NCI-H2196 treated with DMSO at 0.1 percent for 48 hours (cell line): Measurements from ENCODE around the gene PIP4K2A.

Source experiments
- DNase-seq: peaks from one replicate; lab custom pipeline; 2025; ENCODE audit not compliant: unreplicated experiment; lab: John Stamatoyannopoulos, UW

PIP4K2A gene

GRCh38 chr10:22643116-22643515 is 71.3 kb downstream of the PIP4K2A start:
- no peak for DNase-seq

GRCh38 chr10:22641743-22642142 is 72.6 kb downstream of the PIP4K2A start:
- DNase-seq, result no peak

- DNase-seq, result no peak
These were observed 74.0 kb downstream of the PIP4K2A start for GRCh38 chr10:22640359-22640758.

GRCh38 chr10:22638863-22639262 is 75.5 kb downstream of the PIP4K2A start:
- DNase-seq, result no peak

- DNase-seq, result no peak
These were observed 76.9 kb downstream of the PIP4K2A start for GRCh38 chr10:22637491-22637890.

GRCh38 chr10:22635650-22636049 is 78.7 kb downstream of the PIP4K2A start:
- DNase-seq, result no peak

- no peak for DNase-seq
These were observed 79.5 kb downstream of the PIP4K2A start for GRCh38 chr10:22634606-22635459.

GRCh38 chr10:22634093-22634492 is 80.3 kb downstream of the PIP4K2A start:
- DNase-seq, result no peak

GRCh38 chr10:22633528-22633927 is 80.8 kb downstream of the PIP4K2A start:
- no peak for DNase-seq

- no peak for DNase-seq
These were observed 81.3 kb downstream of the PIP4K2A start for GRCh38 chr10:22633106-22633505.

- no peak for DNase-seq
These were observed 82.6 kb downstream of the PIP4K2A start for GRCh38 chr10:22631646-22632278.

- no peak for DNase-seq
These were observed 83.2 kb downstream of the PIP4K2A start for GRCh38 chr10:22631185-22631584.

GRCh38 chr10:22630234-22631174 is 83.9 kb downstream of the PIP4K2A start:
- DNase-seq, result no peak

- DNase-seq, result no peak
These were observed 84.5 kb downstream of the PIP4K2A start for GRCh38 chr10:22629852-22630233.

- no peak for DNase-seq
These were observed 85.3 kb downstream of the PIP4K2A start for GRCh38 chr10:22629126-22629525.

GRCh38 chr10:22628309-22628708 is 86.1 kb downstream of the PIP4K2A start:
- DNase-seq, result no peak

GRCh38 chr10:22626784-22627183 is 87.6 kb downstream of the PIP4K2A start:
- no peak for DNase-seq

GRCh38 chr10:22625516-22626290 is 88.7 kb downstream of the PIP4K2A start:
- no peak for DNase-seq

- DNase-seq, result no peak
These were observed 90.1 kb downstream of the PIP4K2A start for GRCh38 chr10:22624287-22624738.

GRCh38 chr10:22623633-22624253 is 90.6 kb downstream of the PIP4K2A start:
- DNase-seq, result no peak
